Ovary (tissue), 9 donors: ENCODE results near the gene HIP1. TPM values are rescaled to one million over a fixed set of nuclear protein-coding genes. Genes with fewer than 3 reads are reported as not detected.
A peak's percentile ranks its signal among the peaks of the same experiment; 100 is the strongest.

Experiments used
- DNase-seq, 5 donors: peaks; one replicate each; pipeline ENCODE4 v3.0.0-alpha.2; 2019 to 2020
- H3K27ac ChIP-seq, 2 donors: fragments of 200-600 bp; one replicate each; pipeline versions ENCODE4 v1.5.1 to v1.8.0; 2019 to 2022
- H3K27me3 ChIP-seq: fragments of 200-600 bp; one replicate; pipeline ENCODE4 v1.8.0; 2022
- H3K36me3 ChIP-seq: fragments of 200-600 bp; sonication (generic); one replicate; pipeline ENCODE4 v1.5.1; 2019
- H3K4me1 ChIP-seq: one replicate; pipeline ENCODE4 v1.8.1; 2013; ENCODE audit warnings: mild to moderate bottlenecking, moderate library complexity; ENCODE audit not compliant: insufficient read depth
- H3K4me3 ChIP-seq: fragments of 200-600 bp; sonication (generic); one replicate; pipeline ENCODE4 v1.5.1; 2017
- H3K9me3 ChIP-seq, 2 donors: fragments of 200-600 bp in 1 of 2; sonication (generic) in 1 of 2; one replicate each; pipeline versions ENCODE4 v1.5.1 to v1.8.1; 2013 to 2019; ENCODE audit warnings: mild to moderate bottlenecking in 1 of 2, moderate library complexity in 1 of 2
- CTCF ChIP-seq, 3 donors: fragments of 450-650 bp in 2 of 3; fragments of 200-600 bp in 1 of 3; IDR thresholded peaks; one replicate each; pipeline versions ENCODE4 v1.5.1 to v1.8.0; 2016 to 2022; ENCODE audit warnings: antibody characterized with exemption in 3 of 3, mild to moderate bottlenecking in 1 of 3
- EP300 ChIP-seq: sonication (generic); formaldehyde crosslinking; IDR thresholded peaks from one replicate; pipeline ENCODE4 v1.6.1; 2017; ENCODE audit warnings: antibody characterized with exemption
- POLR2A ChIP-seq: fragments of 450-650 bp; IDR thresholded peaks from one replicate; pipeline ENCODE4 v1.6.1; 2017; ENCODE audit warnings: antibody characterized with exemption, mild to moderate bottlenecking, moderate library complexity
- WGBS, 3 donors: extraction: QIAGEN DNeasy Blood & Tissue Kit in 1 of 3; methylation state at CpG; one replicate each; pipeline versions ENCODE4 v1.1.5 to v1.1.7; 2013 to 2017; 5-methylcytosine and 5-hydroxymethylcytosine counted together
- intact Hi-C, 4 donors: fragments of 100-400 bp; cut with DNase I; formaldehyde crosslinking; loops; one replicate each; pipeline versions ENCODE4 v1.11.0 to v1.15.1; 2022 to 2023
- polyA plus RNA-seq, 2 donors: library from polyadenylated mRNA; stranded (reverse); fragments of 200-250 nt in 1 of 2; fragments of 350-450 nt in 1 of 2; fragmentation: Illumina TruSeq in 1 of 2; extraction: RNeasy Lipid Tissue Mini Kit (QIAGEN cat#74804) in 1 of 2; gene quantifications; one replicate each; pipeline ENCODE4 v1.2.3, GENCODE V29; 2013 to 2014
- total RNA-seq, 7 donors: library from RNA; depleted of rRNA in 2 of 7; stranded (reverse); fragments of >200 nt in 2 of 7; fragmentation: NEBNext Ultra II Directional in 3 of 7; extraction: Animal tissue kit (Norgen Biotek cat#: 25700) in 3 of 7; gene quantifications; one replicate each; pipeline versions ENCODE4 v1.1.0 to v1.2.4, GENCODE V29; 2016 to 2023
- donor health status: DM: no; HTN: no; CAD: no; lungs with moderate emphysema.
- donor health status: DM: no; HTN: no; CAD: no.
- donor health status: Bipolar disorder and iron deficiency.
- donor health status: DM: yes; HTN: yes; CAD: no.
- donor health status: DM: no; HTN: no; CAD: no.
- donor health status: DM: yes; HTN: yes; CAD: no.

The HIP1 gene
- total and polyA plus RNA-seq, 9 donors = 9.4 to 31.4 (median 16.8) TPM

DNA sequence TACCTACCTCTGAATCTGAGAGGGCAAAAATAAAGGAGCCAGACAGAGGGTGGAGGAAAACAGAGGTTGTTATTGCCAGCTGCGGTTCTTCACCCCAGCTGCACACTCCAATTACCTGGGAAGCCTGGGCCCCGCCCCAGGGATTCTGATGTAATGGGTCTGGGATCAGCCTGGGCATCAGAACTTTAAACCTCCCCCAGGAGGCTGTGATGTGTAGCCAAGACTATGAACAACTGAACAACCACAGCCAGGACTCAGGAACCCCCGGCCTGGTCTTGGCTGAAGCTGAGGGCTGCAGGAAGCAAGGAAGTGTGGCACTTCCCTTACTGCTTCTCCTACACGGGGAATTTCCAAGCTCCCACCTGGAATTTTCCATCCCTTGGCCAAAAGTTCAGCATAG lies 89.3 kb downstream of the HIP1 start:
- DNase-seq = peak in 2 of 5 donors; percentile 28 to 44
- H3K27ac ChIP-seq = no peak overlapping the region
- no peak for TF ChIP-seq POLR2A
- no peak for TF ChIP-seq EP300
- no peak for TF ChIP-seq CTCF (IDR thresholded peaks at IDR 0.05)
- peaks cover 10% of the 10 kb centered on the region for H3K4me1 ChIP-seq
- H3K9me3 ChIP-seq = no peaks in the 10 kb centered on the region
- H3K36me3 ChIP-seq = no peaks in the 10 kb centered on the region
- 35 to 46% (median 37%) methylated on average over 4 of the region's 4 CpGs for WGBS, 3 donors
- H3K27me3 ChIP-seq = no peaks in the 10 kb centered on the region
- no peak overlapping the region for H3K4me3 ChIP-seq
- intact Hi-C loops = no loop called here

GRCh38 chr7:75647709-75648438 lies 90.9 kb downstream of the HIP1 start:
- DNase-seq = no peak
- 95 to 99% (median 97%) methylated on average over 6 of the region's 6 CpGs for WGBS, 3 donors
- TF ChIP-seq EP300 (no peak), CTCF (IDR thresholded peaks at IDR 0.05) (no peak), POLR2A (no peak)
- H3K4me1 ChIP-seq = peaks cover 10% of the 10 kb centered on the region
- H3K36me3 ChIP-seq = no peaks in the 10 kb centered on the region
- H3K27ac ChIP-seq = no peak overlapping the region
- no peaks in the 10 kb centered on the region for H3K9me3 ChIP-seq
- H3K4me3 ChIP-seq = no peak overlapping the region
- intact Hi-C loops = no loop called here
- H3K27me3 ChIP-seq = no peaks in the 10 kb centered on the region

GRCh38 chr7:75646571-75647102 lies 92.1 kb downstream of the HIP1 start:
- no peaks in the 10 kb centered on the region for H3K27me3 ChIP-seq
- no peaks in the 10 kb centered on the region for H3K36me3 ChIP-seq
- no peak overlapping the region for H3K27ac ChIP-seq
- DNase-seq = no peak
- H3K9me3 ChIP-seq = no peaks in the 10 kb centered on the region
- H3K4me3 ChIP-seq = no peak overlapping the region
- H3K4me1 ChIP-seq = peaks cover 10% of the 10 kb centered on the region
- intact Hi-C loops = no loop called here
- 92 to 93% (median 92%) methylated on average over 9 of the region's 9 CpGs for WGBS, 3 donors
- TF ChIP-seq EP300 (no peak), POLR2A (no peak), CTCF (IDR thresholded peaks at IDR 0.05) (no peak)

DNA sequence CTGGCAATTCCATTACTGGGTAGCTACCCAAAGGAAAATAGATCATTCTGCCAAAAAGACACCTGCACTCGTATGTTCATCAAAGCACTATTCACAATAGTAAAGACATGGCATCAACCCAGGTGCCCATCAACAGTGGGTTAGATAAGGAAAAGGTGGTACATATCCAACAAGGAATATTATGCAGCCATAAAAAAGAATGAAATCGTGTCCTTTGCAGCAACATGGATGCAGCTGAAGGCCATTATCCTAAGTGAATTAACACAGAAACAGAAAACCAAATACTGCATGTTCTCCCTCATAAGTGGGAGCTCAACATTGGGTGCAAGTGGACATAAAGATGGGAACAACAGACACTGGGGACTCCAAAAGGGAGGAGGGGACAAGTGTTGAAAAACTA lies 93.2 kb downstream of the HIP1 start:
- H3K4me1 ChIP-seq = peaks cover 5% of the 10 kb centered on the region
- intact Hi-C loops = no loop called here
- DNase-seq = no peak
- H3K36me3 ChIP-seq = no peaks in the 10 kb centered on the region
- no peaks in the 10 kb centered on the region for H3K9me3 ChIP-seq
- TF ChIP-seq EP300 = no peak
- TF ChIP-seq POLR2A = no peak
- TF ChIP-seq CTCF (IDR thresholded peaks at IDR 0.05) = no peak
- WGBS, 3 donors = 94 to 97% (median 95%) methylated on average over 2 of the region's 2 CpGs
- H3K27me3 ChIP-seq = no peaks in the 10 kb centered on the region
- no peak overlapping the region for H3K27ac ChIP-seq
- no peak overlapping the region for H3K4me3 ChIP-seq
